PFSK-1 (cell line): ENCODE results near the gene ENC1. TPM values are rescaled to one million over a fixed set of nuclear protein-coding genes. Genes with fewer than 3 reads are reported as not detected.
A peak's percentile ranks its signal among the peaks of the same experiment; 100 is the strongest.

Source experiments
- FOXP2 ChIP-seq: optimal IDR thresholded peaks from 2 replicates; pipeline ENCODE3; 2011; ENCODE audit warnings: borderline replicate concordance, control low read depth, inconsistent platforms; ENCODE audit not compliant: insufficient read depth; ENCODE audit errors: extremely low read length, extremely low read depth
- POLR2AphosphoS5 ChIP-seq: IDR thresholded peaks from 2 replicates; pipeline ENCODE4 v1.6.1; 2012; ENCODE audit warnings: low read depth, mild to moderate bottlenecking, control low read depth, low read length, moderate library complexity
- REST ChIP-seq, 2 experiments: IDR thresholded peaks; 2 replicates each; pipeline versions ENCODE4 v1.6.1 to v1.8.0; 2011 to 2012; ENCODE audit warnings: low read depth in 2 of 2, low read length in 2 of 2, control low read depth in 1 of 2, inconsistent platforms in 1 of 2, mild to moderate bottlenecking in 1 of 2, moderate library complexity in 1 of 2; ENCODE audit not compliant: insufficient read depth in 1 of 2
- SIN3A ChIP-seq: IDR thresholded peaks from 2 replicates; pipeline ENCODE4 v1.6.1; 2012; ENCODE audit warnings: mild to moderate bottlenecking, low read length, moderate library complexity, borderline replicate concordance; ENCODE audit not compliant: insufficient read depth
- TAF1 ChIP-seq: IDR thresholded peaks from 2 replicates; pipeline ENCODE4 v1.6.1; 2012; ENCODE audit warnings: low read length, control low read depth, borderline replicate concordance; ENCODE audit not compliant: insufficient read depth
- polyA plus RNA-seq: library from polyadenylated mRNA; unstranded; fragments of >200 nt; gene quantifications from one replicate; pipeline ENCODE4 v1.2.1, GENCODE V29; 2012; ENCODE audit warnings: low read depth, missing spikeins; ENCODE audit not compliant: insufficient read length

ENC1 gene
- 5.0 TPM for polyA plus RNA-seq

GRCh38 chr5:74640450-74640953 lies at the start of gene ENC1:
Gene ENC1 (minus strand): TSS chr5:74640728. CDS start chr5:74636485, 4,243 bp downstream.
- TF ChIP-seq REST (IDR thresholded peaks at IDR 0.05; ENCODE audit: insufficient read depth in 1 of 2, low read depth in 2 of 2, low read length in 2 of 2) (0 out of 4 replicates have a peak, but pooled peaks of 1 of the 2 experiments have one; percentile 8), SIN3A (no peak), TAF1 (0 out of 2 replicates have a peak, but pooled peaks have one; percentile 42), FOXP2 (peak; percentile 53), POLR2AphosphoS5 (peak; percentile 57; the same call in 1 of the 2 replicates)

GRCh38 chr5:74686962-74687751 lies 46.6 kb upstream of the ENC1 start:
- TF ChIP-seq POLR2AphosphoS5 (no peak), FOXP2 (no peak)

- TF ChIP-seq SIN3A (no peak), FOXP2 (no peak), POLR2AphosphoS5 (no peak), REST (IDR thresholded peaks at IDR 0.05; ENCODE audit: insufficient read depth in 1 of 2, low read depth in 2 of 2, low read length in 2 of 2) (no peak), TAF1 (no peak)
Measured at GRCh38 chr5:74685979-74686631, 45.6 kb upstream of the ENC1 start.

- no peak for TF ChIP-seq REST (IDR thresholded peaks at IDR 0.05; ENCODE audit: insufficient read depth in 1 of 2, low read depth in 2 of 2, low read length in 2 of 2)
- TF ChIP-seq FOXP2, result peak; percentile 15
- TF ChIP-seq POLR2AphosphoS5, result peak; percentile 79
- 0 out of 2 replicates have a peak, but pooled peaks have one; percentile 70 for TF ChIP-seq TAF1
- no peak for TF ChIP-seq SIN3A
Measured at GRCh38 chr5:74684900-74685851, 44.6 kb upstream of the ENC1 start, which contains the start of gene HEXB. Gene HEXB (plus strand): TSS chr5:74685233. CDS start chr5:74685261, 28 bp downstream.
